ENCODE data around the gene PGM3.

PGM3 gene

GRCh38 chr6:83125425-83125824 is 67.6 kb downstream of the PGM3 start:
- DNase-seq (ENCODE audit: extremely low read depth, insufficient read length): no peak
- TF ChIP-seq CTCF (IDR thresholded peaks at IDR 0.05; ENCODE audit: insufficient read depth, low read length, poor library complexity, severe bottlenecking): no peak
- Histone ChIP-seq H3K4me3 (replicated peaks; ENCODE audit: low read depth, low read length) (no peak overlapping the region), H3K36me3 (ENCODE audit: control insufficient read depth, insufficient read depth, low read length) (peaks cover 15% of the 10 kb centered on the region), H3K27me3 (replicated peaks; ENCODE audit: control insufficient read depth, insufficient read depth, low read length) (no peaks in the 10 kb centered on the region)

- H3K27me3 ChIP-seq (replicated peaks; ENCODE audit: control insufficient read depth, insufficient read depth, low read length): no peaks in the 10 kb centered on the region
- TF ChIP-seq CTCF (IDR thresholded peaks at IDR 0.05; ENCODE audit: insufficient read depth, low read length, poor library complexity, severe bottlenecking): no peak
- peaks cover 13% of the 10 kb centered on the region for H3K36me3 ChIP-seq (ENCODE audit: control insufficient read depth, insufficient read depth, low read length)
- no peak for DNase-seq (ENCODE audit: extremely low read depth, insufficient read length)
- H3K4me3 ChIP-seq (replicated peaks; ENCODE audit: low read depth, low read length): no peak overlapping the region
Observed at GRCh38 chr6:83124553-83124952, 68.5 kb downstream of the PGM3 start.

- Histone ChIP-seq H3K36me3 (ENCODE audit: control insufficient read depth, insufficient read depth, low read length) (peaks cover 3% of the 10 kb centered on the region), H3K4me3 (replicated peaks; ENCODE audit: low read depth, low read length) (no peak overlapping the region), H3K27me3 (replicated peaks; ENCODE audit: control insufficient read depth, insufficient read depth, low read length) (no peaks in the 10 kb centered on the region)
- no peak for TF ChIP-seq CTCF (IDR thresholded peaks at IDR 0.05; ENCODE audit: insufficient read depth, low read length, poor library complexity, severe bottlenecking)
- no peak for DNase-seq (ENCODE audit: extremely low read depth, insufficient read length)
Observed at GRCh38 chr6:83119742-83120300, 73.2 kb downstream of the PGM3 start.

GRCh38 chr6:83117802-83118201 is 75.3 kb downstream of the PGM3 start:
- Histone ChIP-seq H3K36me3 (ENCODE audit: control insufficient read depth, insufficient read depth, low read length) (peaks cover 2% of the 10 kb centered on the region; the same call in 1 of the 2 replicates), H3K4me3 (replicated peaks; ENCODE audit: low read depth, low read length) (no peak overlapping the region), H3K27me3 (replicated peaks; ENCODE audit: control insufficient read depth, insufficient read depth, low read length) (no peaks in the 10 kb centered on the region)
- DNase-seq (ENCODE audit: extremely low read depth, insufficient read length): no peak
- TF ChIP-seq CTCF (IDR thresholded peaks at IDR 0.05; ENCODE audit: insufficient read depth, low read length, poor library complexity, severe bottlenecking): no peak
